ENCODE results near the gene NEIL3.

Gene NEIL3

DNA sequence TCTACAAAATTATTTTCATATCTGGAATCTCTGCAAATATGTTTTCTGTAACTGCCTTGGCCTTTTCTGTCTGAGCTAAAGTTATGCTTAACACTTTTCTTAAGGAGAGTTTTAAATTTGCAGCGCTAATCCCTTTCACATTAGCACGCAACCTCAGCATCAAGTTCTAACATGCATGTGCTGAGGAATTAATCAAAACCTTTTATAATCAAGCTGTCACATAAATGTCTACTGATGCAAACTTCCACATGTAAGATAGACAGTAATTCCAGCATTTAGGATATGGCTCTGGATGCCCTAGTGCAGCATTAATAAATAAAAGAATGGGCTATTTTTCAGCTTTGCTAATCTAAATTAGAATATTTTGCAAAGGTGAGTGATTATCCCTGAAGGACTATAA, 17.5 kb upstream of the NEIL3 start:
- TF ChIP-seq, protein P1, sequence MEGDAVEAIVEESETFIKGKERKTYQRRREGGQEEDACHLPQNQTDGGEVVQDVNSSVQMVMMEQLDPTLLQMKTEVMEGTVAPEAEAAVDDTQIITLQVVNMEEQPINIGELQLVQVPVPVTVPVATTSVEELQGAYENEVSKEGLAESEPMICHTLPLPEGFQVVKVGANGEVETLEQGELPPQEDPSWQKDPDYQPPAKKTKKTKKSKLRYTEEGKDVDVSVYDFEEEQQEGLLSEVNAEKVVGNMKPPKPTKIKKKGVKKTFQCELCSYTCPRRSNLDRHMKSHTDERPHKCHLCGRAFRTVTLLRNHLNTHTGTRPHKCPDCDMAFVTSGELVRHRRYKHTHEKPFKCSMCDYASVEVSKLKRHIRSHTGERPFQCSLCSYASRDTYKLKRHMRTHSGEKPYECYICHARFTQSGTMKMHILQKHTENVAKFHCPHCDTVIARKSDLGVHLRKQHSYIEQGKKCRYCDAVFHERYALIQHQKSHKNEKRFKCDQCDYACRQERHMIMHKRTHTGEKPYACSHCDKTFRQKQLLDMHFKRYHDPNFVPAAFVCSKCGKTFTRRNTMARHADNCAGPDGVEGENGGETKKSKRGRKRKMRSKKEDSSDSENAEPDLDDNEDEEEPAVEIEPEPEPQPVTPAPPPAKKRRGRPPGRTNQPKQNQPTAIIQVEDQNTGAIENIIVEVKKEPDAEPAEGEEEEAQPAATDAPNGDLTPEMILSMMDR (IDR thresholded peaks at IDR 0.05; ENCODE audit: low read depth, low read length, missing control alignments), result no peak
- in situ Hi-C loops (cut with HindIII; ENCODE audit: low pct_ligation_motif_present, low sequenced_read_pairs), result no loop called here

GRCh38 chr4:177293208-177294033, 16.3 kb upstream of the NEIL3 start:
- DNase-seq, result no peak
- H3K36me3 ChIP-seq (replicated peaks), result no peaks in the 10 kb centered on the region
- no peaks in the 10 kb centered on the region for H3K27me3 ChIP-seq (replicated peaks)
- H3K27ac ChIP-seq, result no peak overlapping the region
- no peak overlapping the region for H3K4me3 ChIP-seq (ENCODE audit: low read depth, low read length)
- TF ChIP-seq, protein P1 (IDR thresholded peaks at IDR 0.05; ENCODE audit: low read depth, low read length, missing control alignments), result no peak
- in situ Hi-C loops (cut with HindIII; ENCODE audit: low pct_ligation_motif_present, low sequenced_read_pairs), result no loop called here

More for the DNA sequence above, 17.5 kb upstream of the NEIL3 start:
- Histone ChIP-seq H3K27ac (no peak overlapping the region), H3K36me3 (replicated peaks) (no peaks in the 10 kb centered on the region), H3K27me3 (replicated peaks) (no peaks in the 10 kb centered on the region), H3K4me3 (ENCODE audit: low read depth, low read length) (no peak overlapping the region)
- no peak for DNase-seq

DNA sequence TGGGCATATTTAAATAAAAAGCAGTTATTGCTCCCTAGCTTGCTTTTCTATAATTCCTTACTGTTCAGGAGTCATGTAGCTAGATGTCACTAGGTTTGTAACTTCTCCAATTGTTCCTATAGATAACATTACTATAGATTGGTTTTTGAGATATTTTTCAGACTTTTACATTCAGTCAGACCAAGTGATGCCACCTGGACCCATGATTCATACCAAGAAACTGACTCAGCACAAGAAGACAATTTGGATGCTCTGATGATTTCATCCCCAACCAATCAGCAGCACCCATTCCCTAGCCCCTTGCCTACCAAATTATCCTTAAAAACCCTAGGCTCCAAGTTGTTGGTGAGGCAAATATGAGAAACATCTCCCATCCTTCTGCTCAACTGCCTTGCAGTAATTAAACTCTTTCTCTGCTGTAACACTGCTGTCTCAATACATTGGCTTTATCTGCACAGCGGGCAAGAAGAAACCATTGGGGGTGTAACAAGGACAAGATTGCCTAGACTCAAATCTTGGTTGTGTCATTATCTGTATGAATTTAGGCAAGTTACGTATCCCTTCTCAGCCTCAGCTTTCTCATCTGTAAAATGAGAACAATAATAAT, 11.8 kb upstream of the NEIL3 start:
- Histone ChIP-seq H3K27me3 (replicated peaks) (no peaks in the 10 kb centered on the region), H3K36me3 (replicated peaks) (no peaks in the 10 kb centered on the region), H3K4me3 (ENCODE audit: low read depth, low read length) (no peak overlapping the region), H3K27ac (no peak overlapping the region)
- DNase-seq, result no peak
- in situ Hi-C loops (cut with HindIII; ENCODE audit: low pct_ligation_motif_present, low sequenced_read_pairs), result no loop called here
- TF ChIP-seq, protein P1 (IDR thresholded peaks at IDR 0.05; ENCODE audit: low read depth, low read length, missing control alignments), result no peak

DNA sequence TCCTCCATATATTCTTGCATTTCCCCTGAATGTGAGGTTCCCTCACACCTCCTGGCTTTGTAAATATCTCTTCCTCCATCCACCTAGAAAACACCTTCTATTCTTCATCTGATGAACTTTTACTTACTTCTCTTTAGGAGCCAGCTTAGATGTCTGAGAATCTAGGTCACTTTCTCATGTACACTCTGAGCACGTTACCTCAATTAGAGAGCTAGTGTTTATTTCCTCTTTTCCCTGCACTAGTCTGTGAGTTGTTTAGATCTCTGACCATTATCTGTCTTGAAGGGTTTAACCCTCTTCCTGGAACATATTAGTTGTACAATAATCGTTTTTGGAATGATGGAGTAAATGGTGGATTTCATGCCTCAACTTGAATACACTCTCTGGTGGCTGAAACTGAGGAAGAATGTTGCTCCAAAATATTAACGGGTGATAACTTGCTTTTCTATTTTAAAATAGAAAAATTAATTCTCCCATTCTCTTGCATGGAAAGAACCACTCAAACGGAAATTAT, 8.5 kb upstream of the NEIL3 start:
- TF ChIP-seq, protein P1 (IDR thresholded peaks at IDR 0.05; ENCODE audit: low read depth, low read length, missing control alignments), result no peak
- Histone ChIP-seq H3K27ac (no peak overlapping the region), H3K36me3 (replicated peaks) (no peaks in the 10 kb centered on the region), H3K4me3 (ENCODE audit: low read depth, low read length) (no peak overlapping the region), H3K27me3 (replicated peaks) (no peaks in the 10 kb centered on the region)
- in situ Hi-C loops (cut with HindIII; ENCODE audit: low pct_ligation_motif_present, low sequenced_read_pairs), result no loop called here
- no peak for DNase-seq

DNA sequence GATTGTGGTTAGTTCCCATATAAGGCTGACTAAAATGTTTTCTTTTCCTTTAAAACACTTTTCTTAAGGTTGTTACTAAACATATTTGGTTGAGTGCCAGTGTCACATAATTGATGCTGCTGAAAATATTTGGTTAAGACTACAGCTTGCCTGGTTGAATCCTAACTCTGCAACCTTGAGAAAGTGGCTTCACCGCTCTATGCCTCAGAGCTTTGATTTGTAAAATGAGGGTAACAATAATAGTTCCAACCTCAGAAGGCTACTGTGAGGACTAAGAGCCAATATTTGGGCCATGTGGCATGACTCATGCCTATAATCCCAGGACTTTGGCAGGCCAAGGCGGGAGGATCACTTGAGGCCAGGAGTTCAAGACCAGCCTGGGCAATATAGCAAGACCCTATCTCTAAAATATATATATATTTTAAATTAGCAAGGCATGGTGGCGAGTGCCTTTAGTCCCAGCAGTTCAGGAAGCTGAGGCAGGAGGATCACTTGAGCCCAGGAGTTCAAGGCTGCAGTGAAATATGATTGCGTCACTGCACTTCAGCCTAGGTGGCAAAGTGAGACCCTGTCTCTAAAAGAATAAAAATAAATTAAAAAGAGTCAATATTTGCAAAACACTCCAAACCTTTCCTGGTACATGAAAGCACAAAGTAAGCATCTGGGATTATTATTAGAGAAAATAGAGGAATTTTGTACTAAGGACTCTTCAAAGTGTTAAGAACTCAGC, 7.1 kb upstream of the NEIL3 start:
- Histone ChIP-seq H3K27me3 (replicated peaks) (no peaks in the 10 kb centered on the region), H3K27ac (no peak overlapping the region), H3K4me3 (ENCODE audit: low read depth, low read length) (no peak overlapping the region), H3K36me3 (replicated peaks) (no peaks in the 10 kb centered on the region)
- DNase-seq, result no peak
- in situ Hi-C loops (cut with HindIII; ENCODE audit: low pct_ligation_motif_present, low sequenced_read_pairs), result no loop called here
- TF ChIP-seq, protein P1 (IDR thresholded peaks at IDR 0.05; ENCODE audit: low read depth, low read length, missing control alignments), result no peak

Data from brain microvascular endothelial cell (primary cell).